Fibroblast of skin of right quadriceps (primary cell): ENCODE data around the gene SLC20A1.

ENCODE experiments used
- DNase-seq: peaks from one replicate; pipeline ENCODE4 v3.0.0-alpha.2; 2013

SLC20A1 gene

DNA sequence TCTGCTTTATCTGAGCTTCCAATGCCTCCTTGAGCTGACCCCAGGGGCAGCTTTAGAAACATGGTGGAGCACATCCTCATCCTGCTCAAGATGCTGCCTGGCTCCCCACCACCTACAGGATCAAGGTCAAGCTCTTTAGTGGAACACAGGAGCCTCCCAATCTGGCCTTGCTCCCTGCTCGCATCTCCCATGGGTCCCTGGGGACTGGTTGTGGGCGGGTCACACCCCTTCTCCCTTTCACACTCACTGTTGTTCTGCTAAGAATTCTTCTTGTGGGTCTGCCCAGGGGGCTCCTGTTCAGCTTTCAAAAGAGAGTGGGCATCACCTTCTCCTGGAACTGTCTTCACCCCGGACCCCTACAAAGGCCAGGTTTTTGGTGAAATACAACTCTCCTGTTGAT lies 66.7 kb downstream of the SLC20A1 start:
- no peak for DNase-seq

- DNase-seq = peak; percentile 46
Measured at GRCh38 chr2:112712903-112713584, 67.3 kb downstream of the SLC20A1 start.
